MM.1S (cell line): Measurements from ENCODE around the gene MAD1L1.

Experiments used
- EZH2 ChIP-seq: fragments of 300-600 bp; sonication (generic); optimal IDR thresholded peaks from 2 replicates; pipeline ENCODE3; 2017; ENCODE audit warnings: low read depth, mild to moderate bottlenecking, antibody characterized with exemption, low read length, mixed read lengths
- TF ChIP-seq, protein P1 (sequence below): fragments of 300-600 bp; sonication (generic); IDR thresholded peaks from 2 replicates; pipeline ENCODE4 v1.5.1; 2016; ENCODE audit warnings: antibody characterized with exemption, low read length, mixed read lengths

DNA sequence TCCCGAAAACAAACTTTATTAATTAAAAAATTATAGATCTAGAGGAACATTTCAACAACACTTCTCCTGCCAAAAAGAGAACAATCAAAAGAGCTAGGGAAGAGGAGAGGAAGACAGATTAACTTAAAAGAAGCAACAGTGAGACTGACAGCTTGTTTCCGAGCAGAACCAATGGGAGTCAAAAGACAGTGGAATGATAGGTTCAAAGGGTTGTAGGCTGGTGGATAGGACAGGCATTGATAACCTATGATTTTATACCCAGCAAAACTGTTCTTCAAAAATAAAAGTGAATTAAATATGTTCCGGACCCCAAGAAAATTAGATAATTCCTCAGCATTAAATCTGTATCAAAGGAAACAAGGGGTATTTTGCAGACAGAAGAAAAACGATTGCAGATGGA is 207.6 kb downstream of the MAD1L1 start:
- TF ChIP-seq, protein P1, sequence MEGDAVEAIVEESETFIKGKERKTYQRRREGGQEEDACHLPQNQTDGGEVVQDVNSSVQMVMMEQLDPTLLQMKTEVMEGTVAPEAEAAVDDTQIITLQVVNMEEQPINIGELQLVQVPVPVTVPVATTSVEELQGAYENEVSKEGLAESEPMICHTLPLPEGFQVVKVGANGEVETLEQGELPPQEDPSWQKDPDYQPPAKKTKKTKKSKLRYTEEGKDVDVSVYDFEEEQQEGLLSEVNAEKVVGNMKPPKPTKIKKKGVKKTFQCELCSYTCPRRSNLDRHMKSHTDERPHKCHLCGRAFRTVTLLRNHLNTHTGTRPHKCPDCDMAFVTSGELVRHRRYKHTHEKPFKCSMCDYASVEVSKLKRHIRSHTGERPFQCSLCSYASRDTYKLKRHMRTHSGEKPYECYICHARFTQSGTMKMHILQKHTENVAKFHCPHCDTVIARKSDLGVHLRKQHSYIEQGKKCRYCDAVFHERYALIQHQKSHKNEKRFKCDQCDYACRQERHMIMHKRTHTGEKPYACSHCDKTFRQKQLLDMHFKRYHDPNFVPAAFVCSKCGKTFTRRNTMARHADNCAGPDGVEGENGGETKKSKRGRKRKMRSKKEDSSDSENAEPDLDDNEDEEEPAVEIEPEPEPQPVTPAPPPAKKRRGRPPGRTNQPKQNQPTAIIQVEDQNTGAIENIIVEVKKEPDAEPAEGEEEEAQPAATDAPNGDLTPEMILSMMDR = no peak
- no peak for TF ChIP-seq EZH2
